Stimulated activated CD8-positive, alpha-beta memory T cell treated with anti-CD3 and anti-CD28 coated beads, Interleukin-15, amount 100 ng/mL, for 24 hours (primary cell): Measurements from ENCODE around the gene FHIT.

Experiments used
- DNase-seq: peaks from one replicate; pipeline ENCODE4 v3.0.0-alpha.2; 2020; ENCODE audit warnings: low read depth

Gene FHIT

DNA sequence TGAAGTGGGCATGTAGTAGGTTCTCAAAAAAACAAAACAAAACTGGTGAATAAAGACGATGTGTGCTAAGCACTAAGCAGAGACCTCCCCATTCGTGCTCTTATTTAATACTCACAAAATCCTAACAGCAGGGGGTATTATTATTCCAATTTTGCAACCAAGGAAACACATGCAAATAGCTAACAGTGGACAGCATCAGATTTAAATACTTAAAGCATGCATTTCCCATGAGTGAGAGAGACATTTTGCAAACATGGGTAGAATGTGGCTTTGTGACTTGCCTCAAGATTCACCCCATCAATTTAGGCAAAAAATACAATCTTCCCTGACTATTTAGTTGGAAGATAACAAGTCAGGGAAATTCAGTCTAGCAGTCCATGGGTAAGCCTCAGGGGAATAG lies 1255.2 kb downstream of the FHIT start:
- DNase-seq = no peak

DNA sequence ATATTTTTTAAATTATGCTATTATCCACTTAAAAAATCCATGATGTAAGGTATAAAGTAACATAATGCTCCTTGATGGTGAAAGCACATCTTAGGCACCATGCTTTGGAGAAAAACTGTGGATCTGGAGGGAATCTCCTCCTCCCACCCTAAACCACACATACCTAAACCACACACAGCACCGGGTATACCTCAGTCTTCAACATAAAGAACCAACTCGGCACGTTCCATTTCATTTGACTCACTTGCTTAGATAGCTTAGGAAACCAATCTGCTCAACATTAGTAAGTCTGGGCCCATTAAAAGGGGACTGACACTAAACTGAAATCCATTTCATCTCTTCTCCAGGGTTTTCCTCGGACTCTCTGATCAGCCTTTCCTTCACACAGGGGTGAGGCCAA lies 1255.7 kb downstream of the FHIT start:
- no peak for DNase-seq

DNA sequence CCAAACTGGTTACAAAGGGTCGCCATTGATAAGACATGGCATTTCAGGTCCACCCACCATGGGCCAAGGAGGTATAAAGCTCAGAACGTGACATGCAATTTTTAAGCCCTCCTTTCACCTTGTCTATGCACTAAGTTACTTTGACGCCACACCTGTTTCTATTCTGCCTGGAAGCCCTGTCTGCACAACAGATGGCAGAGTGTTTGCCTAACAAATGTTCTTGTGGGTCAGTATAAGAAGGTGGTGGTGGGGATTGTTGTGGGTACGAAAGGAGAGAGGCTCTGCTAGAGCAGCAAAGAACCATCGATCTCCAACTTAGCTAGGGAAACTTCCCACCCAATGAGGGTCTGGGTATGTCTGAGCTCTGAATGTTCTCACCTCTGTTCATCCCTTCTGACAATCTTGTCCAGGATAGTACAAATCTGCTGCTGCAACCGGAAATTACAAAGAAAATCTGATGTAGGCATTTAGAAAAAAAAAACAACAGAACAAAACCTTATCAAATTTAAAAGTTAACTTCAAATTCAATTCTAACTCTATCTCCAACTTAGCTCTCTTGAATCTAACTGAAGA lies 1256.4 kb downstream of the FHIT start:
- no peak for DNase-seq

DNA sequence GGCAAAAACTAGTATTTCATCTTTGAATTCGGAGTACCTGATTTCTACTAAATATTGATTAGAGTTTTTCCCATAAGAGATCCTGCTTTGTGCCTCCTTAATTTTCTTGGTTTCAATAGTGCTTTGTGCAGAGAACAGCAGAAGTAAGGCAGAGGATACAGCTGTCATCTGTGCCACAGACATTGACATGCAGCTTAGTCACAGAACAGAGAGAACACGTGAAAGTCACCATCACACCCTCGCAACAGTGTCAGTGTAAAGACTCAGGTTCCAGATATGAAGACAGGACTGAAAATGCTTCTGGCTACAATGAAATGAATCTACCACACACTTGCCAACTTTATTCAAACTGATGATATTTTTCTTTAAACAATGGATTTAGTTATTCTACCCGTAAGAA lies 1258.7 kb downstream of the FHIT start:
- no peak for DNase-seq

GRCh38 chr3:59990915-59991314 lies 1260.3 kb downstream of the FHIT start:
- no peak for DNase-seq

DNA sequence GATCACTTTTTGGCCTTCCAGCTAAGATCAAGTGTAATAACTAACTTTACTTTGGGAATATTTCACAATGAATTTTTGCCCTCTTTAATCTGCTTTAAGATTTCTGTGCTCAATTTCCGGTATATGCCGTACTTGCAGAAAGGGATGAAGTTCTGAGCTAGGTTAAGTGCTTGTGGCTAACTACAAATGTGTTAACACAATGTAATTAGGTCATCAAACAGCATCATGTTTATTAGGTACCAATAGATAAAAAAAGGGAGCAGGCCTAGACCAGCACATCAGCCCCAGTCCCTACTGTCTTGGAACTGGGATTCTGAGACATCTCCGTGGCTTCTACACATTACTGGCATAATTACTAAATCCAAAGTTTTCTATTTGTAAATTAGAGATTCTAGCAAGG lies 1268.7 kb downstream of the FHIT start:
- no peak for DNase-seq

GRCh38 chr3:59981377-59981776 lies 1269.9 kb downstream of the FHIT start:
- DNase-seq = no peak

GRCh38 chr3:59980576-59980975 lies 1270.7 kb downstream of the FHIT start:
- no peak for DNase-seq

DNA sequence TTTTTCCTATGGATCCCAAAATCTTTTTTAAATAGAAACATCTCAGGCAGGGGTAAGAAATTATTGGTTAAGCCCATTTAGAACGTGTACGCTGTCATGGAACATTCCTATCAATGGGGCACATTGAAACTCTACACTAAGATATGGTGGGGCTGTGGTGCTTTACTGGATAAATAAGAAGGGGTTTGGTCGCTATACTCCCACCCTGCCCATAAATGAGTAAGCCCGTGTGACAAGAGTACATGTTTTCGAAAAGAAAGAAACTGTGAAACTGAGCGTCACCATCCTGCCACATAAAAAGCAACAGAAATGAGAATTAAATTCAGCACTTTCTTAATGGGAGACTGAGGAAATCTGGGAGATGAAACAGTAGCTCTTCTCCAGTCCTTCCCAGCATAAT lies 1271.7 kb downstream of the FHIT start:
- no peak for DNase-seq

DNA sequence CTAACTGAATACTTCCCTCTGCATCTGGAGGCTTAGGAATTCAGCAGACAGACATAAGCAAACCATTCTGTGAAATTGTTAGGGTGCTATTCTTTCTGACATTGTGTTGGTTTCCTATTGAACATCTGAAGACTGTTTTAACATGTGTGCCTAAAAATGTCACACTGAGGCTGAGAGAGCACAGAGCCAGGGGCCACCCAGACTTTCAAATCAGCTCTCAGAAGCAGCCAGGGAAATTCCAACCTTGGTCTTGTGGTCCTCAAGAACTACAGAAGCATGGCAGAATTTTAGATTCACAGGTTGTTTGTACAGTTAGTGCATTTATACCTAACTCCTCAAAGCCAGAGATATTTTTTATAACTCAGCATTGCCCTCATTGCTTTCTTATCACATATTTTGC lies 1272.3 kb downstream of the FHIT start:
- no peak for DNase-seq

DNA sequence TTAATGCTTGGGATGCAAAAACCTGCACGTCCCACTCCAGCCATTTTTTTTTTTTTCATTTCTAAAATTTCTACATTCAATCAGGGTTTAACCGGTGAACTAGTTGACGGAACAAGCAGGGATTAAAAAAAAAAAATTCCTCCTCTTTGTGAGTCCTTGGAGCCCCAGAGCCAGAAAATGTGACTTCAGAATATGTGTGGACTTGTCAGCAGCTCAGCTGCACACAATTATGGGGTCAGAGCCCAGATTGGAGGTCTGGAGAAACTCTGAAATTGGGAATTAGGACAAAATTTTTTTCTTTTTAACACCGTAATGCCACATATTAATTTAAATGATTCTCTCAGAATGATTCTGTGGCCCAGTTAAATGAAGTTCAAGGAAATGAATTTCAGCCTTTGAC lies 1280.5 kb downstream of the FHIT start:
- DNase-seq = no peak

DNA sequence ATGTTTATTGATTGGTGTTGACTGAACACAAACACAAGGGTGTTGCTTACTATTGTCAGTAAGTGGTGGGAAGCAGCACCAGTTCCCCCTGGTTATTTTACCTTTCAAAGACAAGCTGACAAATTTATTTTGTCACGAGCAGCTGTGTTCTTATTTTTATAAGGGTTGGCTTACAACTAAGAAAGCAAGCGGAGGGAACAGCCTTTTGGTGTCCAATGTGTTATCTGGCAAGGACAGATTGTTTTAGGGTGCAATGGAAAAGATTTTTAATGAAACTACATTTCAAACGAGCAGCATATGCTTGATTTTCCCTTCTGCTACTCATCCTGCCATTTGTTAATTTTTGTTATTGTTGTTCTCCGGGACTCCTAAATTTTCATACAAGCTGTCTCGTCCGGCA lies 1280.9 kb downstream of the FHIT start:
- no peak for DNase-seq

GRCh38 chr3:59968513-59969045 lies 1282.7 kb downstream of the FHIT start:
- no peak for DNase-seq

DNA sequence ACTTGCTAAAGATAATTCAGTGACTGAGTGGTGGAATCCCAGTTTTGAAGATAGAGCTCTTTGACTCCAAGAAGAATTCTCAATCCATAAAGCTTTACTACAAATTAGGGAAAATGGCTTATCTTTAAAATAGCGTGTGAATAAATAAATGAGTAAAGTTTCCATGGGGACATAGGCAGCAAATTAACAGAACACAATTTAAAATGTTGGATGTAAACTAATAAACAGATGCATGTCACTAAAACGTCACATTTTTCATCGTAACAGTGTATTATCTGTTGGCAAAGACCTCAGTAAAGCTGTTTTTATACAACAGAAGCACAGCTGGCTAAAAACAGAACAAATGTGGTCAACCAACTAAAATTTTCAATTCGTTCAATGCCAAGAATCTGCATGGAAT lies 1287.6 kb downstream of the FHIT start:
- DNase-seq = no peak

DNA sequence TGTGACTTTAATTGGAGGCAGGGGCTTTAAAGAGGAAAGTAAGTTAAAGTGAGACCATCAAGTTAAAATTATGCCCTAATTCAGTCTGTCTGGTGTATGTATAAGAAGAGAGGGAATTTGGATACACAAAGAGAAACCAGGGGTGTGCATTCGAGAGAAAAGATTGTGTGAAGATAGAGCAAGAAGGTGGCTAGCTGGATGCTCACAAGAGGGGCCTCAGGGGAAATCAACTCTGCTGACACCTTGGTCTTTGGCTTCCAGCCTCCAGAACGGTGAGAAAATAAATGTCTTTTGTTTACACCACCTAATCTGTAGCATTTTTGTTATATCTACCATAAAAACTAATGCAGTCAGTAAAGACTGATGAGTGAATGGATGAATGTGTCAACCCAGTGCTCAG lies 1294.1 kb downstream of the FHIT start:
- DNase-seq = no peak

DNA sequence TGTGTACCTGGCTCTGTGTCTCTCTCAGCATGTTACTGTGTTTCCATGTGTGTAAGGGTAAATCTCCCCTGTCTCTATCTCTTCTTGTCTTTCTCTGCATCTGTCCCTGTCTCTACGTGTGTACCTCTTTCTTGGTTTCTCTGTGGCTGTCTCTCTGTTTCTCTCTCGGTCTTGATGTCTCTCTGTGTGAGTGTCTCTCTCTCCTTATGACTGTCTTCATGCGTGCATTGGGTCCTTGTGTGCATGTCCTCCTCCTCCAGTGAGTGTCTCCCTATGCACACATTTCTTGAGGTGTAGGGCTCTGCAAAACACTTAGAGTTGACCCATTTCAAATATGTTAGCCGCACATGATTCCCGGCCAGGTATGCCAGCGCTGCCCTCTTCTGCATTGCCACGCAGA lies 1298.1 kb downstream of the FHIT start:
- no peak for DNase-seq

DNA sequence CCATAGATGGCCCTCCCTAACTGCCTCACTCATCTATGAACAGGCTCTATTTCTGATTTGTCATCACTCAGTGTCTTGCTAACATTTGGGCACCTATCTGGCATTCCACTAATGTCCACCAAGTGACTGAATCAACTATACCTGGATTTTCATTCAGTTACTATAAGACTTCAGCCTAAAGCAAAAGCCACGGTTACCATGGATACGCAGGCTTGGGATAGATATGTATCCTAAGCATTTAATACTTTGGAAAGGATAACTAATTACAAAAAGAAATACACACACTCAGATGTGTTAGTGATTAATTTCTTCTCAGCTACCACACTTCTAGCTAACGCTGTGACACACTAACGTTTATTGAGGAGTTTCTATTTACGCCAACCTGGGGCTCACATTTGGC lies 1301.9 kb downstream of the FHIT start:
- no peak for DNase-seq

DNA sequence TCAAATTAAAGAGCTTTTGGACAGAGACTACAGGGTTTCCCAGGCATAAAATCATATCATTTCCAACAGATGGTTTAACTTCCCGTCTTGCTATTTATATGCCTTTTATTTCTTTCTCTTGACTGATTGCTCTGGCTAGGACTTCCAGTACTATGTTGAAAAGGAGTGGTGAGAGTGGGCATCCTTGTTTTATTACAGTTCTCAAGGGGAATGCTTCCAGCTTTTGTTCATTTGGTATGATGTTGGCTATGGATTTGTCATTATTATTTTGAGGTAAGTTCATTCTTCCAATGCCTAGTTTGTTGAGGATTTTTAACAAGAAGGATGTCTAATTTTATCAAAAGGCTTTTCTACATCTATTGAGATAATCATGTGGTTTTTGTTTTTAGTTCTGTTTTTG lies 1304.9 kb downstream of the FHIT start:
- no peak for DNase-seq

- DNase-seq = no peak
Measured at GRCh38 chr3:59940718-59941117, 1310.5 kb downstream of the FHIT start.

DNA sequence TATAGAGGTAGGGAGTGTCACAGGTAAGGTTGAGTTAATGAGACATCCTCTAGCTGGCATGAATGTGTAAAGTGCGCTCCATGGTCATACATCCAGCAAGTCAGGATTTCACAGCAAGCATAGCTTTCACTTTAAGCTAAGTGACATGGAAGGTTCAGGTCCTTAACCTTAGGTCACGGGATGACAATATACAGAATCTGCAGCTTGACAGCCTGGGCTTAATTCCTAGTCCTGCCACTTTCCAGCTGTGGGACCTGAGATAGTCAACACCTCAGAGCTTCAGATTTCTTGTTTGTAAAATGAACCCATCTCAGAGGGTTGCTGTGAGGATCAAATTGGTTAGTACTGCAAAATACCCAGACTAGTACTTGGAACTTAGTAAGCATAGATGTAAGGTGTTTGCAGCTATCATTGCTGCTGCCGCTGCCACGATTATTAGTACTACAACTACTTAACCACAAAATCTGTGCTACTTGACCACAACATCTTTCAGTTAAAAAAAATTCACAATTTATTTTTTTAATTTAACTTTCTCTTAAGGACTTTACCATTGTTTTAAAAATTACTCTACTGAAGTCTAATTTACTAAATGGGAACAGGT lies 1311.3 kb downstream of the FHIT start:
- DNase-seq = no peak

DNA sequence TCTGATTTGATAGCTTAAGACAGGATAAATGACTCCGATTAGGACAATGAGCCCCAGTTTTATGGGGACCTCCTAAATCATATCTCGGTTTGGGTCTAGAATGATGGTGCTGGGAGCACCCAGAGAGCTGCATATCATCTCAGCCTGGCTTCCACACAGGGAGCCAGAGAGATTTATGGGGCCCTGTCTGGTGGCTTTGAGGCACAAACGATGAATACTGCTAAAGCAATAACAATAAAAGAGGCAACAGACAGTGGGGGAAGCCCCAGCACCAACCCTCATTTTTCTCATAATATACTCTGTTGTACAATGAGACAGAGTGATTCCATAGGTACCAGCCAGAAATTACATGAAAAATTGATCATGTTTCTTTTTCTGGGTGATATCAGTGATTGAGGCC lies 1312.4 kb downstream of the FHIT start:
- no peak for DNase-seq

GRCh38 chr3:59937201-59937600 lies 1314.1 kb downstream of the FHIT start:
- DNase-seq = no peak

DNA sequence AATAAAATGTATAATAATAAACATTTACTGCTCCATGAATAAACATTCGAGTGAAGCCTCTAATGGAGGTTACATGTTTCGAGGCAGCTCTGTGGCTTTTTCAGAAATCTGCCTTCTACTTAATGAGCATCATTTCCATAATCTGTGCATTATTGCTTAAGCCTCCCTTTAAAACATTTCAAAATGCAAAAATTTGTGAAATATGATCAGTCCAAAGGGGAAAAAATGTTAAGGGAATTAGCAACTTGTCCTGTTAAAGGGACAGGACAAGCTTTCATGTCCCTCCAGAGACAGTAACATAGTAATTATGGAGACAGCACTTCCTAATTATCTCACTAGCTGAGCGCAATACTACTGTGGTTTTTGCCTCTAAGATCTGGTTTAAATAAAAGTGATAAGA lies 1314.8 kb downstream of the FHIT start:
- DNase-seq = no peak

DNA sequence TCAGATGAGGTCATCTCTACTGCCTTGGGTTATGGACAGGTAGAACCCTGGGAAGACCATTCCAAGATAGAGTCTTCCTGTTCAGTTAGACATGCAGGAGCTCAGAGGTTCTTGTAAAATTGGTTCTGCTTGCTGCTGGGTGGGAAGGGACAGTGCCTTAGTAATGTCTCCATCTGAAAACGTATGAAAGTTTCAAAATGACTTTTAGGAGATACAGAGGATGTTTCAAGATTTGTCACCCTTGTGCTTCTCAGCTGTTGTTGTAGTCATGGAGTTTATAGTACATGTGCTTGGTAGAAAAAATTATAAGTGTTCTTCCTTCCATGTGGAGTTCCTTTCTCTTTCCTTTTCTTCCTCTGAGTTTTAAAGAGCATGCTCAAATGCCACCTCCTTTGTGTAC lies 1316.2 kb downstream of the FHIT start:
- DNase-seq = no peak
